ENCODE results near the gene MCU. TPM values are rescaled to one million over a fixed set of nuclear protein-coding genes. Genes with fewer than 3 reads are reported as not detected.

The MCU gene
- polyA plus RNA-seq, 1 donor (not counting 4 experiments of a cell fraction or from before 2014, with no cell fraction given) = 103 TPM

GRCh38 chr10:72649291-72649690 lies 42.7 kb upstream of the MCU start:
- H2AFZ ChIP-seq (ENCODE audit: control insufficient read depth, low read length) = no peak overlapping the region
- H4K20me1 ChIP-seq (ENCODE audit: control insufficient read depth, extremely low read depth, insufficient read depth, low read length) = no peaks in the 10 kb centered on the region
- no peaks in the 10 kb centered on the region for H3K9me1 ChIP-seq (ENCODE audit: control insufficient read depth, extremely low read depth, insufficient read depth, low read length)
- FAIRE-seq (no peak), DNase-seq (ENCODE audit: low read depth, low spot score) (no peak)
- no peaks in the 10 kb centered on the region for H3K4me1 ChIP-seq (ENCODE audit: control insufficient read depth, extremely low read depth, insufficient read depth, low read length)
- H3K36me3 ChIP-seq (ENCODE audit: control insufficient read depth in 2 of 2, extremely low read depth in 1 of 2, insufficient read depth in 2 of 2, low read length in 2 of 2) = no peaks in the 10 kb centered on the region
- TF ChIP-seq EZH2 (IDR thresholded peaks at IDR 0.05; ENCODE audit: low read length) (no peak), CTCF (optimal IDR thresholded peaks at IDR 0.05 in 1 of 3, IDR thresholded peaks at IDR 0.05 in 1 of 3, conservative IDR thresholded peaks at IDR 0.05 in 1 of 3; ENCODE audit: extremely low read depth in 1 of 3, insufficient read depth in 2 of 3, low read length in 3 of 3) (no peak)
- no peak overlapping the region for H3K4me2 ChIP-seq (ENCODE audit: control insufficient read depth, extremely low read depth, insufficient read depth, low read depth, low read length)
- no peaks in the 10 kb centered on the region for H3K27me3 ChIP-seq (ENCODE audit: control insufficient read depth, extremely low read depth, insufficient read depth, low read length)
- no peaks in the 10 kb centered on the region for H3K79me2 ChIP-seq (ENCODE audit: control insufficient read depth, insufficient read depth, low read length)
- dilution Hi-C loops (cut with MboI; ENCODE audit: extremely low pct_ligation_motif_present, low sequenced_read_pairs) = no loop called here
- H3K9me3 ChIP-seq (ENCODE audit: control insufficient read depth, low read depth, low read length) = no peaks in the 10 kb centered on the region
- no peak overlapping the region for H3K9ac ChIP-seq (ENCODE audit: control insufficient read depth, extremely low read depth, insufficient read depth, low read length)
- H3K27ac ChIP-seq (ENCODE audit: control insufficient read depth, insufficient read depth, low read length) = no peak overlapping the region
- no peak overlapping the region for H3K4me3 ChIP-seq (ENCODE audit: control insufficient read depth in 2 of 3, extremely low read depth in 1 of 3, insufficient read depth in 2 of 3, low read depth in 1 of 3, low read length in 3 of 3)

GRCh38 chr10:72653383-72654096 lies 38.4 kb upstream of the MCU start:
- Histone ChIP-seq H3K36me3 (ENCODE audit: control insufficient read depth in 2 of 2, extremely low read depth in 1 of 2, insufficient read depth in 2 of 2, low read length in 2 of 2) (no peaks in the 10 kb centered on the region), H3K79me2 (ENCODE audit: control insufficient read depth, insufficient read depth, low read length) (no peaks in the 10 kb centered on the region), H3K9me3 (ENCODE audit: control insufficient read depth, low read depth, low read length) (no peaks in the 10 kb centered on the region), H3K9me1 (ENCODE audit: control insufficient read depth, extremely low read depth, insufficient read depth, low read length) (no peaks in the 10 kb centered on the region), H3K27ac (ENCODE audit: control insufficient read depth, insufficient read depth, low read length) (no peak overlapping the region), H4K20me1 (ENCODE audit: control insufficient read depth, extremely low read depth, insufficient read depth, low read length) (no peaks in the 10 kb centered on the region), H3K27me3 (ENCODE audit: control insufficient read depth, extremely low read depth, insufficient read depth, low read length) (no peaks in the 10 kb centered on the region), H2AFZ (ENCODE audit: control insufficient read depth, low read length) (no peak overlapping the region), H3K4me2 (ENCODE audit: control insufficient read depth, extremely low read depth, insufficient read depth, low read depth, low read length) (no peak overlapping the region), H3K9ac (ENCODE audit: control insufficient read depth, extremely low read depth, insufficient read depth, low read length) (no peak overlapping the region), H3K4me3 (ENCODE audit: control insufficient read depth in 2 of 3, extremely low read depth in 1 of 3, insufficient read depth in 2 of 3, low read depth in 1 of 3, low read length in 3 of 3) (no peak overlapping the region), H3K4me1 (ENCODE audit: control insufficient read depth, extremely low read depth, insufficient read depth, low read length) (no peaks in the 10 kb centered on the region)
- DNase-seq (ENCODE audit: low read depth, low spot score) (no peak), FAIRE-seq (no peak)
- dilution Hi-C loops (cut with MboI; ENCODE audit: extremely low pct_ligation_motif_present, low sequenced_read_pairs) = no loop called here
- TF ChIP-seq EZH2 (IDR thresholded peaks at IDR 0.05; ENCODE audit: low read length) (no peak), CTCF (optimal IDR thresholded peaks at IDR 0.05 in 1 of 3, IDR thresholded peaks at IDR 0.05 in 1 of 3, conservative IDR thresholded peaks at IDR 0.05 in 1 of 3; ENCODE audit: extremely low read depth in 1 of 3, insufficient read depth in 2 of 3, low read length in 3 of 3) (no peak)

Measured in keratinocyte (primary cell).